Endothelial cell of umbilical vein (primary cell): Measurements from ENCODE around the gene PDCD11. TPM values are rescaled to one million over a fixed set of nuclear protein-coding genes. Genes with fewer than 3 reads are reported as not detected.

ENCODE experiments used
- BruUV-seq: library from RNA; stranded (reverse); fragments of 400-500 nt; replicated peaks from 2 replicates; lab custom pipeline; 2021; lab: Mats Ljungman, UMichigan
- CTCF ChIA-PET: fragments of 300-600, 350-600 bp; sonication (Branson Sonifier 250); formaldehyde crosslinking; loops from one replicate; lab custom pipeline; 2021; ENCODE audit warnings: antibody characterized with exemption, inconsistent platforms; lab: Charles Lee
- POLR2A ChIA-PET: fragments of 300-600, 350-600 bp; sonication (Branson Sonifier 250); formaldehyde crosslinking; loops from one replicate; lab custom pipeline; 2021; ENCODE audit warnings: antibody characterized with exemption, inconsistent platforms; lab: Charles Lee
- DNase-seq: peaks from one replicate; pipeline ENCODE4 v3.0.0-alpha.2; 2011; ENCODE audit warnings: low read depth, low spot score
- FAIRE-seq: peaks from 2 replicates; lab custom pipeline; 2011; peaks lifted over from hg19 to GRCh38; lab: Jason Lieb, UNC
- H2AFZ ChIP-seq: 2 replicates; pipeline ENCODE4 v1.6.0; 2012; ENCODE audit warnings: low read depth, low read length, control low read depth, inconsistent platforms
- H3K27ac ChIP-seq: 2 replicates; pipeline ENCODE4 v1.5.1; 2011; ENCODE audit warnings: low read depth, mild to moderate bottlenecking, control low read depth, low read length, moderate library complexity; ENCODE audit not compliant: insufficient read depth
- H3K27me3 ChIP-seq, 2 experiments: 2 replicates each; pipeline versions ENCODE4 v1.6.0 to v1.6.1; 2011; ENCODE audit warnings: low read length in 2 of 2, mixed read lengths in 1 of 2; ENCODE audit not compliant: control insufficient read depth in 2 of 2, insufficient read depth in 2 of 2
- H3K36me3 ChIP-seq, 2 experiments: 2 replicates in 1 of 2; 3 replicates in 1 of 2; pipeline ENCODE4 v1.5.1; 2011; ENCODE audit warnings: low read length in 2 of 2, mild to moderate bottlenecking in 1 of 2, moderate library complexity in 1 of 2; ENCODE audit not compliant: control insufficient read depth in 2 of 2, insufficient read depth in 2 of 2; ENCODE audit errors: extremely low read depth in 1 of 2
- H3K4me1 ChIP-seq: 3 replicates; pipeline ENCODE4 v1.5.1; 2011; ENCODE audit warnings: mild to moderate bottlenecking, low read length; ENCODE audit not compliant: control insufficient read depth, insufficient read depth; ENCODE audit errors: extremely low read depth
- H3K4me2 ChIP-seq: 2 replicates; pipeline ENCODE4 v1.6.1; 2011; ENCODE audit warnings: low read length, control low read depth, mixed read lengths; ENCODE audit not compliant: insufficient read depth
- H3K4me3 ChIP-seq, 3 experiments: fragments of 200-600 bp in 1 of 3; sonication (generic), shearing (Covaris generic) in 1 of 3; replicated peaks in 1 of 3; 2 replicates each; pipeline ENCODE4 v1.5.1; 2011 to 2016; ENCODE audit warnings: control low read depth in 3 of 3, low read length in 3 of 3, mild to moderate bottlenecking in 2 of 3, inconsistent platforms in 1 of 3, low read depth in 1 of 3, moderate library complexity in 1 of 3; ENCODE audit not compliant: insufficient read depth in 1 of 3
- H3K79me2 ChIP-seq: 2 replicates; pipeline ENCODE4 v1.6.0; 2012; ENCODE audit warnings: low read length, inconsistent platforms; ENCODE audit not compliant: control insufficient read depth, insufficient read depth
- H3K9ac ChIP-seq: replicated peaks from 2 replicates; pipeline ENCODE3; 2011; ENCODE audit warnings: low read length, control low read depth; ENCODE audit not compliant: insufficient read depth; ENCODE audit errors: extremely low read depth
- H3K9me1 ChIP-seq: replicated peaks from 3 replicates; pipeline ENCODE4 v1.6.0; 2011; ENCODE audit warnings: mild to moderate bottlenecking, low read length; ENCODE audit not compliant: control insufficient read depth, insufficient read depth; ENCODE audit errors: extremely low read depth
- H3K9me3 ChIP-seq: replicated peaks from 2 replicates; pipeline ENCODE4 v1.5.1; 2012; ENCODE audit warnings: low read length, inconsistent platforms; ENCODE audit not compliant: control insufficient read depth, insufficient read depth
- H4K20me1 ChIP-seq: replicated peaks from 2 replicates; pipeline ENCODE3; 2011; ENCODE audit warnings: mild to moderate bottlenecking, low read length; ENCODE audit not compliant: control insufficient read depth, insufficient read depth; ENCODE audit errors: extremely low read depth
- CTCF ChIP-seq, 2 donors: IDR thresholded peaks; 1 replicate in 1 of 2; 2 replicates in 1 of 2; pipeline ENCODE4 v1.5.1; 2011; ENCODE audit warnings: low read length in 2 of 2, mild to moderate bottlenecking in 2 of 2, moderate library complexity in 2 of 2, control low read depth in 1 of 2, inconsistent platforms in 1 of 2, low read depth in 1 of 2; ENCODE audit not compliant: insufficient read depth in 1 of 2; ENCODE audit errors: extremely low read depth in 1 of 2
- EZH2 ChIP-seq: IDR thresholded peaks from 2 replicates; pipeline ENCODE4 v1.6.1; 2012; ENCODE audit warnings: borderline replicate concordance, low read depth, mild to moderate bottlenecking, moderate library complexity, low read length, inconsistent platforms; ENCODE audit not compliant: severe bottlenecking
- FOS ChIP-seq: IDR thresholded peaks from 2 replicates; pipeline ENCODE4 v1.6.1; 2011; ENCODE audit warnings: mild to moderate bottlenecking, low read length, moderate library complexity, borderline replicate concordance; ENCODE audit not compliant: insufficient read depth
- GATA2 ChIP-seq: IDR thresholded peaks from 2 replicates; pipeline ENCODE4 v1.7.0; 2011; ENCODE audit warnings: low read depth, mild to moderate bottlenecking, moderate library complexity, mixed read lengths, low read length; ENCODE audit not compliant: insufficient read length, insufficient read depth
- JUN ChIP-seq: IDR thresholded peaks from 2 replicates; pipeline ENCODE4 v1.6.1; 2011; ENCODE audit warnings: borderline replicate concordance, low read depth; ENCODE audit not compliant: insufficient read length, insufficient read depth
- MAX ChIP-seq: IDR thresholded peaks from 2 replicates; pipeline ENCODE4 v1.6.1; 2011; ENCODE audit not compliant: insufficient read depth, insufficient read length
- MYC ChIP-seq: IDR thresholded peaks from one replicate; pipeline ENCODE4 v1.6.1; 2011; ENCODE audit warnings: mild to moderate bottlenecking, low read depth, low read length
- POLR2A ChIP-seq: IDR thresholded peaks from 2 replicates; pipeline ENCODE4 v1.6.1; 2012; ENCODE audit warnings: low read depth, mild to moderate bottlenecking, control low read depth, low read length
- POLR2AphosphoS5 ChIP-seq: IDR thresholded peaks from 2 replicates; pipeline ENCODE4 v1.6.1; 2012; ENCODE audit warnings: low read depth, mild to moderate bottlenecking, control low read depth, low read length, moderate library complexity; ENCODE audit not compliant: insufficient read depth
- dilution Hi-C: fragments of 300-500 bp; cut with MboI; formaldehyde crosslinking; loops from one replicate; pipeline ENCODE4 v1.15.0; 2019; ENCODE audit warnings: low sequenced_read_pairs; ENCODE audit not compliant: extremely low pct_ligation_motif_present
- intact Hi-C: fragments of 100-400 bp; cut with micrococcal nuclease; formaldehyde crosslinking; loops from one replicate; pipeline ENCODE4 v1.10.0; 2022
- polyA plus RNA-seq, 4 experiments: library from polyadenylated mRNA; depleted of rRNA in 3 of 4; stranded (reverse) in 3 of 4; unstranded in 1 of 4; fragments of >200 nt; gene quantifications; 2 replicates each; pipeline versions ENCODE4 v1.2.1 to v1.2.3, GENCODE V29; 2011 to 2012; ENCODE audit warnings: missing spikeins in 1 of 4
- total RNA-seq: library from RNA; stranded (reverse); gene quantifications from 2 replicates; pipeline ENCODE4 v1.2.3, GENCODE V29; 2021

PDCD11 gene
- total and polyA plus RNA-seq, 2 donors (not counting 3 experiments of a cell fraction or from before 2014, with no cell fraction given), result 12.6 to 52.7 TPM

- FAIRE-seq, result no peak
- dilution Hi-C loops, result no loop called here
- no peak overlapping the region for H3K9ac ChIP-seq
- intact Hi-C loops, result no loop called here
- ChIA-PET POLR2A (no interaction called here), CTCF (no interaction called here)
- H3K9me1 ChIP-seq, result no peaks in the 10 kb centered on the region
- no peak overlapping the region for H3K4me2 ChIP-seq
- no peaks in the 10 kb centered on the region for H3K9me3 ChIP-seq
- no peaks in the 10 kb centered on the region for H3K27me3 ChIP-seq
- no peak for TF ChIP-seq POLR2A
- TF ChIP-seq CTCF (IDR thresholded peaks at IDR 0.05; ENCODE audit: extremely low read depth in 1 of 2, insufficient read depth in 1 of 2, low read depth in 1 of 2, low read length in 2 of 2), result no peak
- TF ChIP-seq GATA2, result no peak
- TF ChIP-seq POLR2AphosphoS5, result no peak
- no peak for TF ChIP-seq FOS
- no peak for TF ChIP-seq JUN
- no peak for TF ChIP-seq EZH2
- no peak for TF ChIP-seq MYC
- TF ChIP-seq MAX, result no peak
- no peaks in the 10 kb centered on the region for H3K79me2 ChIP-seq
- H3K4me1 ChIP-seq, result peaks cover 24% of the 10 kb centered on the region
- no peaks in the 10 kb centered on the region for H4K20me1 ChIP-seq
- no peak overlapping the region for H3K4me3 ChIP-seq
- DNase-seq, result no peak
- H3K27ac ChIP-seq, result no peak overlapping the region
- peaks cover 29 to 61% of the 10 kb centered on the region in 2 experiments for H3K36me3 ChIP-seq
- no TSS peak for BruUV-seq
- H2AFZ ChIP-seq, result no peak overlapping the region
Observed at GRCh38 chr10:103441611-103442010, 45.2 kb downstream of the PDCD11 start.
